ENCODE measurements around the gene SLC49A3.

GRCh38 chr4:660401-660800 is 28.6 kb downstream of the SLC49A3 start:
- no peak for TF ChIP-seq POLR2A (IDR thresholded peaks at IDR 0.05; ENCODE audit: low read depth, low read length)
- no peak for TF ChIP-seq TAF1 (IDR thresholded peaks at IDR 0.05; ENCODE audit: borderline replicate concordance, low read depth, low read length)
- no peak for TF ChIP-seq POLR2AphosphoS5 (IDR thresholded peaks at IDR 0.05; ENCODE audit: low read depth, low read length)
